Thyroid gland (tissue), 4 donors: ENCODE data around the gene KCNH6. TPM values are rescaled to one million over a fixed set of nuclear protein-coding genes. Genes with fewer than 3 reads are reported as not detected.

Experiments
- DNase-seq, 2 donors: peaks; one replicate each; pipeline ENCODE4 v3.0.0-alpha.2; 2019
- H3K27ac ChIP-seq, 3 donors: fragments of 200-600 bp; sonication (generic); 1 replicate in 2 of 3; 2 replicates in 1 of 3; pipeline ENCODE4 v1.5.1; 2016 to 2019; ENCODE audit warnings: mild to moderate bottlenecking in 1 of 3, moderate library complexity in 1 of 3
- H3K27me3 ChIP-seq: fragments of 200-600 bp; sonication (generic); one replicate; pipeline ENCODE4 v1.5.1; 2019
- H3K36me3 ChIP-seq, 2 donors: fragments of 200-600 bp; sonication (generic); one replicate each; pipeline ENCODE4 v1.5.1; 2016 to 2019
- H3K4me1 ChIP-seq, 2 donors: fragments of 200-600 bp; sonication (generic); one replicate each; pipeline ENCODE4 v1.5.1; 2017 to 2019
- H3K4me3 ChIP-seq, 3 donors: fragments of 200-600 bp; sonication (generic); replicated peaks in 1 of 3; 1 replicate in 2 of 3; 2 replicates in 1 of 3; pipeline ENCODE4 v1.5.1; 2016; ENCODE audit warnings: mild to moderate bottlenecking in 1 of 3
- H3K9me3 ChIP-seq: fragments of 200-600 bp; sonication (generic); one replicate; pipeline ENCODE4 v1.5.1; 2017
- CTCF ChIP-seq, 6 experiments: fragments of 200-600 bp in 3 of 6; fragments of 450-650 bp in 3 of 6; sonication (generic) in 3 of 6; IDR thresholded peaks; one replicate each; pipeline ENCODE4 v1.5.1; 2016 to 2019; ENCODE audit warnings: antibody characterized with exemption in 6 of 6, mild to moderate bottlenecking in 2 of 6, inconsistent platforms in 1 of 6, moderate library complexity in 1 of 6
- POLR2A ChIP-seq, 2 donors: fragments of 450-650 bp; IDR thresholded peaks; one replicate each; pipeline ENCODE4 v1.6.1; 2017; ENCODE audit warnings: antibody characterized with exemption in 2 of 2, mild to moderate bottlenecking in 2 of 2, moderate library complexity in 1 of 2
- WGBS, 2 donors: methylation state at CpG; one replicate each; pipeline ENCODE4 v1.1.5; 2017; 5-methylcytosine and 5-hydroxymethylcytosine counted together
- intact Hi-C: fragments of 100-400 bp; cut with DNase I; formaldehyde crosslinking; loops from one replicate; pipeline ENCODE4 v1.15.1; 2023
- total RNA-seq, 4 donors: library from RNA; depleted of rRNA; stranded (reverse); fragments of >200 nt; gene quantifications; one replicate each; pipeline ENCODE4 v1.2.3, GENCODE V29; 2016

The KCNH6 gene
- total RNA-seq, 4 donors from 2014 or later = 0.67 TPM; not detected in 3

DNA sequence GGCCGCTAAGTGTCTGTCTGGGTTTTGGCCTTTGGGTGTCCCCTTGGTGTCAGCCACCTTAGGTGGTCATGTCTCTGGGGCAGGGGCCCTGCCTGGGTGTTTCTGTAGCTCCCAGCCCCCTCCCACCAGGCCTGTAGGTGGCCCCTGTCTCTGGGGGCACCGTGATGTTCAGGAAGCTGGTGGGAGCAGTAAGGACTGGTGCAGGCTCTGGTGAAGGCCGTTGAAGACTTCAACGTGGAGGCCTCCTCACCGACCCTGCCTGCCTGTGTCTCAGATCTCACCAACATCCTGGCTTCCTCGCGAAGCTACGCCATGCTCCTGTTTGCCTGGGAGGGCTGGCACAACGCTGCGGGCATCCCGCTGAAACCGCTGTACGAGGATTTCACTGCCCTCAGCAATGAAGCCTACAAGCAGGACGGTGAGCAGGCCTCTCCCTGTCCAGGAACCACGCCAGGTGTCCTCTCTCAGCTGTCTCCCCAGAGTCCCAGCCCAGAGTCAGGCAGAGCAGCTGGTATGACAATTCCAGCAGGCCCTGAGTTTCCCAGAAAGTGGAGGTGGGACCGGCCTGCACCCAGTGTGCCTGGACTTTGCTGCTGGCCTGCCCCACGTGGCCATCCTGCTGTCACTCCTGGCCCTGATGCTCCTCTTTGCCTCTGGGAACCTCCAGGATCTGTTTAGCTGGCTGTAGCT lies 43.5 kb upstream of the KCNH6 start:
- Histone ChIP-seq H3K36me3 (no peaks in the 10 kb centered on the region), H3K27me3 (no peaks in the 10 kb centered on the region), H3K4me3 (no peak overlapping the region), H3K27ac (no peak overlapping the region), H3K9me3 (no peaks in the 10 kb centered on the region), H3K4me1 (peaks cover 5 to 38% of the 10 kb centered on the region in 2 donors)
- no peak for TF ChIP-seq CTCF (IDR thresholded peaks at IDR 0.05)
- TF ChIP-seq POLR2A (IDR thresholded peaks at IDR 0.05) = no peak
- no peak for DNase-seq
- intact Hi-C loops = loop anchor here (5.0 kb wide), 1 partner anchor 52 kb away; no protein-coding TSS in a partner anchor
- WGBS, 2 donors = 78 to 92% methylated on average over 11 to 12 of the region's 17 CpGs

- no peak overlapping the region for H3K27ac ChIP-seq
- WGBS, 2 donors = 94% methylated on average over 21 of the region's 21 CpGs
- H3K4me1 ChIP-seq = peaks cover 5 to 38% of the 10 kb centered on the region in 2 donors
- H3K4me3 ChIP-seq = no peak overlapping the region
- no peaks in the 10 kb centered on the region for H3K27me3 ChIP-seq
- intact Hi-C loops = no loop called here
- DNase-seq = no peak
- H3K9me3 ChIP-seq = no peaks in the 10 kb centered on the region
- TF ChIP-seq CTCF (IDR thresholded peaks at IDR 0.05) = no peak
- no peak for TF ChIP-seq POLR2A (IDR thresholded peaks at IDR 0.05)
- H3K36me3 ChIP-seq = no peaks in the 10 kb centered on the region
Measured at GRCh38 chr17:63480192-63480784, 42.9 kb upstream of the KCNH6 start.

- WGBS, 2 donors = 30 to 51% methylated on average over 9 to 11 of the region's 11 CpGs
- Histone ChIP-seq H3K9me3 (no peaks in the 10 kb centered on the region), H3K4me1 (peaks cover 5 to 38% of the 10 kb centered on the region in 2 donors), H3K27ac (no peak overlapping the region), H3K4me3 (no peak overlapping the region), H3K36me3 (no peaks in the 10 kb centered on the region), H3K27me3 (no peaks in the 10 kb centered on the region)
- DNase-seq = peak; percentile 75 to 82
- TF ChIP-seq POLR2A (IDR thresholded peaks at IDR 0.05) (no peak), CTCF (IDR thresholded peaks at IDR 0.05) (no peak)
- intact Hi-C loops = no loop called here
Measured at GRCh38 chr17:63480826-63481487, 42.2 kb upstream of the KCNH6 start.

- no peak overlapping the region for H3K27ac ChIP-seq
- DNase-seq = no peak
- 67 to 87% methylated on average over 14 to 15 of the region's 16 CpGs for WGBS, 2 donors
- H3K36me3 ChIP-seq = no peaks in the 10 kb centered on the region
- H3K27me3 ChIP-seq = no peaks in the 10 kb centered on the region
- TF ChIP-seq POLR2A (IDR thresholded peaks at IDR 0.05) = no peak
- TF ChIP-seq CTCF (IDR thresholded peaks at IDR 0.05) = no peak
- intact Hi-C loops = no loop called here
- peaks cover 5 to 35% of the 10 kb centered on the region in 2 donors for H3K4me1 ChIP-seq
- no peak overlapping the region for H3K4me3 ChIP-seq
- H3K9me3 ChIP-seq = no peaks in the 10 kb centered on the region
Measured at GRCh38 chr17:63481488-63481870, 41.7 kb upstream of the KCNH6 start.

DNA sequence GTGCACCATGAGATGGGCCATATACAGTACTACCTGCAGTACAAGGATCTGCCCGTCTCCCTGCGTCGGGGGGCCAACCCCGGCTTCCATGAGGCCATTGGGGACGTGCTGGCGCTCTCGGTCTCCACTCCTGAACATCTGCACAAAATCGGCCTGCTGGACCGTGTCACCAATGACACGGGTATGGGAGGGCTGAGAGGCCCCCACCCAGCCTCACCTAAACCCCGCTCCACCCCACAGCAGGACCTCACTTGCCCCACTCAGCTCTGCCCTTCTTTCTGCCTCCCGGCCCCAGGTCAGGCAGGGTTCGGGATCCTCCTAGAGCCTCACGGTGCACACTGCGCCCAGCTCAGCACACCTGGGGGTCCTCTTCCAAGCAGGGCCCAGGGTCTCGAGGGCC lies 40.6 kb upstream of the KCNH6 start:
- Histone ChIP-seq H3K4me3 (no peak overlapping the region), H3K36me3 (no peaks in the 10 kb centered on the region), H3K27ac (no peak overlapping the region), H3K4me1 (peaks cover 4 to 25% of the 10 kb centered on the region in 2 donors), H3K9me3 (no peaks in the 10 kb centered on the region), H3K27me3 (no peaks in the 10 kb centered on the region)
- intact Hi-C loops = no loop called here
- 92 to 97% methylated on average over 9 to 15 of the region's 16 CpGs for WGBS, 2 donors
- no peak for DNase-seq
- TF ChIP-seq POLR2A (IDR thresholded peaks at IDR 0.05) (no peak), CTCF (IDR thresholded peaks at IDR 0.05) (no peak)
